ENCODE measurements around the gene NUDT16L1.

Gene NUDT16L1

DNA sequence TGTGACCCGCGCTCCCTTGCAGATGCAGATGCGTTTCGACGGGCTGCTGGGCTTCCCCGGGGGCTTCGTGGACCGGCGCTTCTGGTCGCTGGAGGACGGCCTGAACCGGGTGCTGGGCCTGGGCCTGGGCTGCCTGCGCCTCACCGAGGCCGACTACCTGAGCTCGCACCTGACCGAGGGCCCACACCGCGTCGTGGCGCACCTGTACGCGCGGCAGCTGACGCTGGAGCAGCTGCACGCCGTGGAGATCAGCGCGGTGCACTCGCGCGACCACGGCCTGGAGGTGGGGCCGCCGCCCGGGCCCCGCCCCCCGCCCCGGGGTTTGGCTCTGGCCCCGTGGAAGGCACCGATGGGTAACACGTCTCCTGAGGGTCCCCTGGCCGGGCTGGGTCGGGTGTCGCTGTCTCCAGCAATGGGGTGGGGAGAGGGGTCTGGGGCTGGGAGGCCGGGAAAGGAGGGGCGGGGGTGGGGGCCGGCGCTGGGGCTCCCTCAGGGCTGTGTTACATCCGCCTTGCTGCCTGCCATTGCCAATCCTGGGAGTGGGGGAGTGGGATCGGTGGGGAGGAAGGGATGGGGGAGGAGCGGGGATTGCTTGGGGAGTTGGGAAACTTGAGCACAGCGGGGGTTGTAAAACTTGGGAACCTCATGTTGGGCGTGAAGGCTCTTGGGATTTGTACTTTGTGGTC, 737 bp downstream of the NUDT16L1 start:
- no peak overlapping the region for H3K27ac ChIP-seq (ENCODE audit: low read length)
- H3K79me2 ChIP-seq (ENCODE audit: low read length) = peaks cover 25% of the 10 kb centered on the region
- TF ChIP-seq, protein P1, sequence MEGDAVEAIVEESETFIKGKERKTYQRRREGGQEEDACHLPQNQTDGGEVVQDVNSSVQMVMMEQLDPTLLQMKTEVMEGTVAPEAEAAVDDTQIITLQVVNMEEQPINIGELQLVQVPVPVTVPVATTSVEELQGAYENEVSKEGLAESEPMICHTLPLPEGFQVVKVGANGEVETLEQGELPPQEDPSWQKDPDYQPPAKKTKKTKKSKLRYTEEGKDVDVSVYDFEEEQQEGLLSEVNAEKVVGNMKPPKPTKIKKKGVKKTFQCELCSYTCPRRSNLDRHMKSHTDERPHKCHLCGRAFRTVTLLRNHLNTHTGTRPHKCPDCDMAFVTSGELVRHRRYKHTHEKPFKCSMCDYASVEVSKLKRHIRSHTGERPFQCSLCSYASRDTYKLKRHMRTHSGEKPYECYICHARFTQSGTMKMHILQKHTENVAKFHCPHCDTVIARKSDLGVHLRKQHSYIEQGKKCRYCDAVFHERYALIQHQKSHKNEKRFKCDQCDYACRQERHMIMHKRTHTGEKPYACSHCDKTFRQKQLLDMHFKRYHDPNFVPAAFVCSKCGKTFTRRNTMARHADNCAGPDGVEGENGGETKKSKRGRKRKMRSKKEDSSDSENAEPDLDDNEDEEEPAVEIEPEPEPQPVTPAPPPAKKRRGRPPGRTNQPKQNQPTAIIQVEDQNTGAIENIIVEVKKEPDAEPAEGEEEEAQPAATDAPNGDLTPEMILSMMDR (IDR thresholded peaks at IDR 0.05; ENCODE audit: low read length) = no peak
- no peak for TF ChIP-seq EZH2phosphoT487 (IDR thresholded peaks at IDR 0.05; ENCODE audit: low read length)
- TF ChIP-seq EZH2 (optimal IDR thresholded peaks at IDR 0.05; ENCODE audit: low read depth, low read length) = no peak
- peak overlapping the region; percentile 95 for H3K4me3 ChIP-seq (ENCODE audit: low read length)
- H3K4me2 ChIP-seq (ENCODE audit: low read depth, low read length) = peak overlapping the region; percentile 70
- H4K20me1 ChIP-seq (ENCODE audit: insufficient read depth, low read length) = no peaks in the 10 kb centered on the region
- peak overlapping the region; percentile 53; the same call in 1 of the 2 replicates for H2AFZ ChIP-seq (ENCODE audit: low read length)
- peaks cover 7% of the 10 kb centered on the region; the same call in 1 of the 2 replicates for H3K4me1 ChIP-seq (ENCODE audit: low read length)
- no peaks in the 10 kb centered on the region for H3K27me3 ChIP-seq (replicated peaks; ENCODE audit: insufficient read depth, low read length)
- H3K9ac ChIP-seq (ENCODE audit: low read length) = peak overlapping the region; percentile 81
- H3K9me3 ChIP-seq (replicated peaks; ENCODE audit: insufficient read depth, low read length) = no peaks in the 10 kb centered on the region
- H3F3A ChIP-seq (ENCODE audit: insufficient read depth, low read length) = no peaks in the 10 kb centered on the region
- H3K36me3 ChIP-seq (replicated peaks; ENCODE audit: insufficient read depth, low read length) = no peaks in the 10 kb centered on the region
- no peaks in the 10 kb centered on the region for H3K9me2 ChIP-seq (replicated peaks; ENCODE audit: insufficient read depth, low read length)
- peak; percentile 47 for DNase-seq

DNA sequence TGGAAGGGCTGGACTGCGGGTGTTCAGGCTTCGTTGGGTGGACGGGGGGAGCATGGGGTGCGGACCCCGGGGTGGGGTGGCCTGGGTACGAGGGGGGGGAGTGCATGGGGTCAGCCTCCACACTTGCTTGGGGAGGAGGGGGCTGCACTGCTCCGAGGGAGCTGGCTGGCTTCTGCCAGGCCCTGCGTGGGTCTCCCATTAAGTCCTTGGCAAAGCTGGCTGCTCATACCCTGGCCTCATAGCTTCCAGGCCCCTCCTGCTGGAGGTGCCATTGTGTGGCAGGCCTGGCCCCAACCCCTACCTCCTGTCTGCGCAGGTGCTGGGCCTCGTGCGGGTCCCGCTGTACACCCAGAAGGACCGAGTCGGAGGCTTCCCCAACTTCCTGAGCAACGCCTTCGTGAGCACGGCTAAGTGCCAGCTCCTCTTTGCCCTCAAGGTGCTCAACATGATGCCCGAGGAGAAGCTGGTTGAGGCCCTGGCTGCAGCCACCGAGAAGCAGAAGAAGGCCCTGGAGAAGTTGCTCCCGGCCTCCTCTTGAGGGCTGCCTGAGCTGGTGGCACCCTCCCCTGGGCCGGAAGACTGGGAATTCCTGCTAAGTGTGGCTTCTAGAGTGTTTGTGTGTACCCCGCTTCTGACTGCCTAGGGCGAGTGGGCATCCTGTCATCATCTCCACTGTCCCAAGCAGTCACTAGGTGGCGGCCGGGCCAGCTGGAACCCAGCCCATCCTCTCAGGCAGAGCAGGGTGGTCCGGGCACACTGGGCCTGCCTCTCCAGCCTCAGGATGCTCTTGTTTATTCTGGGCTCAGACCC, 1.5 kb downstream of the NUDT16L1 start:
- peak overlapping the region; percentile 81; the same call in 1 of the 2 replicates for H3K9ac ChIP-seq (ENCODE audit: low read length)
- H3K27me3 ChIP-seq (replicated peaks; ENCODE audit: insufficient read depth, low read length) = no peaks in the 10 kb centered on the region
- no peak for DNase-seq
- peaks cover 25% of the 10 kb centered on the region for H3K79me2 ChIP-seq (ENCODE audit: low read length)
- H2AFZ ChIP-seq (ENCODE audit: low read length) = no peak overlapping the region
- H3F3A ChIP-seq (ENCODE audit: insufficient read depth, low read length) = no peaks in the 10 kb centered on the region
- H3K9me3 ChIP-seq (replicated peaks; ENCODE audit: insufficient read depth, low read length) = no peaks in the 10 kb centered on the region
- H3K9me2 ChIP-seq (replicated peaks; ENCODE audit: insufficient read depth, low read length) = no peaks in the 10 kb centered on the region
- no peaks in the 10 kb centered on the region for H4K20me1 ChIP-seq (ENCODE audit: insufficient read depth, low read length)
- TF ChIP-seq EZH2 (optimal IDR thresholded peaks at IDR 0.05; ENCODE audit: low read depth, low read length) (no peak), EZH2phosphoT487 (IDR thresholded peaks at IDR 0.05; ENCODE audit: low read length) (no peak)
- no peak overlapping the region for H3K27ac ChIP-seq (ENCODE audit: low read length)
- peak overlapping the region; percentile 70 for H3K4me2 ChIP-seq (ENCODE audit: low read depth, low read length)
- peak overlapping the region; percentile 95; the same call in 1 of the 2 replicates for H3K4me3 ChIP-seq (ENCODE audit: low read length)
- H3K36me3 ChIP-seq (replicated peaks; ENCODE audit: insufficient read depth, low read length) = no peaks in the 10 kb centered on the region
- peaks cover 7% of the 10 kb centered on the region; the same call in 1 of the 2 replicates for H3K4me1 ChIP-seq (ENCODE audit: low read length)

DNA sequence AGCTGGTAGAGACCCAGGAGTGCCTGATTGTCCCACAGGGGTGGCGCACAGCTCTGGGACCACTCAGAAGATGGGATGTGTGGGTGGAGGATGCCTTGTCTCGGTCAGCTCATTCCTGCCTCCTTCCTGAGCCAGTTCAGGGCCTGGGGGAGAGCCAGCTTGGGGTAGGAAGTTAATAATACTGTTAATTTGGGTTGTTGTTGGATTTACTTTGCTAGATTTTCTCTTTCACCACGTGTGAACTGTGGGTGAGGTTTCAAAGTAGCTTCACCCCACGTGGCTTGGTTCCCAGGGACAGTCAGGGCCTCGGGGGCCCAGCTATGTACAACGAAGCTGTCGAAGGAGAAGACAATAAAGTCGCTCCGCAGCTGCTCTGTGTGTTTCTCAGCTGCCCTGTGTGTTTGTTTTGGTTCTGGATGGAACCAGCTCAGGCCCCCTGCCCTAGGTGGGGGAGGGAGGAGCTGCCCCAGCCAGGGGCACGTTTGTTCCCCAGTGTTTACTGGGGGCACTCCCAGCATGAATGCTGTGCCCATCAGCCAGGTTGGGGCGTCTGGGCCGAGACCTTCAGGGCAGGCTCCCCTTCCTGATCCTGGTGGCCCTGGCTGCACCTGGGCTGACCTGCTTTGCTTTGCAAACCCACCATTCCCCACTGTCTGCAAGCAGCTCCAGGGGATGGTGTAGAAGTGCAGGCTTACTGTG, 2.3 kb downstream of the NUDT16L1 start:
- Histone ChIP-seq H3K9me2 (replicated peaks; ENCODE audit: insufficient read depth, low read length) (no peaks in the 10 kb centered on the region), H4K20me1 (ENCODE audit: insufficient read depth, low read length) (no peaks in the 10 kb centered on the region), H3K79me2 (ENCODE audit: low read length) (peaks cover 25% of the 10 kb centered on the region), H3K4me1 (ENCODE audit: low read length) (peaks cover 7% of the 10 kb centered on the region; the same call in 1 of the 2 replicates), H3K4me2 (ENCODE audit: low read depth, low read length) (no peak overlapping the region), H2AFZ (ENCODE audit: low read length) (no peak overlapping the region), H3K27ac (ENCODE audit: low read length) (no peak overlapping the region), H3K9ac (ENCODE audit: low read length) (no peak overlapping the region), H3F3A (ENCODE audit: insufficient read depth, low read length) (no peaks in the 10 kb centered on the region), H3K4me3 (ENCODE audit: low read length) (no peak overlapping the region), H3K9me3 (replicated peaks; ENCODE audit: insufficient read depth, low read length) (no peaks in the 10 kb centered on the region), H3K27me3 (replicated peaks; ENCODE audit: insufficient read depth, low read length) (no peaks in the 10 kb centered on the region), H3K36me3 (replicated peaks; ENCODE audit: insufficient read depth, low read length) (no peaks in the 10 kb centered on the region)
- TF ChIP-seq EZH2phosphoT487 (IDR thresholded peaks at IDR 0.05; ENCODE audit: low read length) = no peak
- TF ChIP-seq EZH2 (optimal IDR thresholded peaks at IDR 0.05; ENCODE audit: low read depth, low read length) = no peak
- TF ChIP-seq, protein P1 (IDR thresholded peaks at IDR 0.05; ENCODE audit: low read length) = no peak
- DNase-seq = no peak
